Panc1 (cell line): ENCODE results near the gene GAR1. TPM values are rescaled to one million over a fixed set of nuclear protein-coding genes. Genes with fewer than 3 reads are reported as not detected.

Source experiments
- ATAC-seq: fragments of 200-7000 bp; cut with Tn5 transposase; 2 replicates; pipeline ENCODE4 v1.9.1; 2020; ENCODE audit warnings: mild to moderate bottlenecking, moderate library complexity
- BruUV-seq: library from RNA; stranded (reverse); fragments of 400-500 nt; replicated peaks from 2 replicates; lab custom pipeline; 2021; lab: Mats Ljungman, UMichigan
- CTCF ChIA-PET: fragments of 300-600 bp; sonication (Branson Sonifier 250); formaldehyde crosslinking; loops from one replicate; lab custom pipeline; 2022; ENCODE audit warnings: antibody characterized with exemption; lab: Charles Lee
- POLR2A ChIA-PET: fragments of 300-600 bp; sonication (Branson Sonifier 250); formaldehyde crosslinking; loops from one replicate; lab custom pipeline; 2022; ENCODE audit warnings: antibody characterized with exemption; lab: Charles Lee
- DNase-seq: peaks from one replicate; pipeline ENCODE4 v3.0.0-alpha.2; 2010; ENCODE audit warnings: low read depth, low spot score
- H3K27ac ChIP-seq: 2 replicates; pipeline ENCODE4 v1.5.1; 2011; ENCODE audit warnings: mild to moderate bottlenecking, low read length, inconsistent platforms
- H3K27me3 ChIP-seq: fragments of 200-500 bp; sonication (Bioruptor generic); 2 replicates; pipeline ENCODE4 v1.6.0; 2014; ENCODE audit warnings: low read length, inconsistent platforms; ENCODE audit not compliant: control insufficient read depth, insufficient read depth
- H3K36me3 ChIP-seq: fragments of 200-500 bp; sonication (Bioruptor generic); 2 replicates; pipeline ENCODE4 v1.5.1; 2014; ENCODE audit warnings: inconsistent platforms, mild to moderate bottlenecking, low read length, moderate library complexity; ENCODE audit not compliant: control insufficient read depth, insufficient read depth
- H3K4me1 ChIP-seq: 2 replicates; pipeline ENCODE4 v1.5.1; 2011; ENCODE audit warnings: inconsistent platforms, mild to moderate bottlenecking, low read length, moderate library complexity; ENCODE audit not compliant: control insufficient read depth, insufficient read depth
- H3K4me3 ChIP-seq, 2 experiments: 2 replicates each; pipeline ENCODE4 v1.5.1; 2011 to 2012; ENCODE audit warnings: low read depth in 2 of 2, low read length in 2 of 2, mild to moderate bottlenecking in 2 of 2, inconsistent platforms in 1 of 2, moderate library complexity in 1 of 2
- H3K9me3 ChIP-seq: fragments of 200-500 bp; sonication (Bioruptor generic); 2 replicates; pipeline ENCODE4 v1.5.1; 2014; ENCODE audit warnings: low read depth, mild to moderate bottlenecking, inconsistent platforms, low read length, moderate library complexity; ENCODE audit not compliant: control insufficient read depth, insufficient read depth
- POLR2AphosphoS5 ChIP-seq: IDR thresholded peaks from 2 replicates; pipeline ENCODE4 v1.6.1; 2012; ENCODE audit warnings: mild to moderate bottlenecking, low read depth, low read length, moderate library complexity
- SIN3A ChIP-seq: IDR thresholded peaks from 2 replicates; pipeline ENCODE4 v1.6.1; 2012; ENCODE audit warnings: low read depth, mild to moderate bottlenecking, low read length, moderate library complexity, borderline replicate concordance; ENCODE audit not compliant: insufficient read depth
- TCF7L2 ChIP-seq: IDR thresholded peaks from 2 replicates; pipeline ENCODE4 v1.6.1; 2011; ENCODE audit warnings: mild to moderate bottlenecking, low read depth, low read length, inconsistent platforms
- in situ Hi-C: cut with HindIII; loops from 2 replicates; pipeline ENCODE4 v1.10.0; 2016; ENCODE audit warnings: low sequenced_read_pairs, low pct_unique_long_range_greater_than_20kb
- intact Hi-C: fragments of 100-400 bp; cut with micrococcal nuclease; formaldehyde crosslinking; loops from one replicate; pipeline ENCODE4 v1.10.0; 2022; ENCODE audit not compliant: unreplicated experiment
- total RNA-seq: library from RNA; stranded (reverse); gene quantifications from one replicate; pipeline ENCODE4 v1.2.1, GENCODE V29; 2021; ENCODE audit not compliant: unreplicated experiment
- TF ChIP-seq, protein P1 (sequence below): fragments of 450-650 bp; IDR thresholded peaks from 2 replicates; pipeline ENCODE4 v1.5.1; 2017; ENCODE audit warnings: mild to moderate bottlenecking
- TF ChIP-seq, protein P2 (sequence below), 2 experiments: IDR thresholded peaks; 2 replicates each; pipeline ENCODE4 v1.6.1; 2011 to 2012; ENCODE audit warnings: low read depth in 2 of 2, control low read depth in 1 of 2, low read length in 1 of 2, mild to moderate bottlenecking in 1 of 2, moderate library complexity in 1 of 2; ENCODE audit not compliant: insufficient read depth in 1 of 2

GAR1 gene
- total RNA-seq, 1 experiment from 2014 or later = 23.6 TPM

DNA sequence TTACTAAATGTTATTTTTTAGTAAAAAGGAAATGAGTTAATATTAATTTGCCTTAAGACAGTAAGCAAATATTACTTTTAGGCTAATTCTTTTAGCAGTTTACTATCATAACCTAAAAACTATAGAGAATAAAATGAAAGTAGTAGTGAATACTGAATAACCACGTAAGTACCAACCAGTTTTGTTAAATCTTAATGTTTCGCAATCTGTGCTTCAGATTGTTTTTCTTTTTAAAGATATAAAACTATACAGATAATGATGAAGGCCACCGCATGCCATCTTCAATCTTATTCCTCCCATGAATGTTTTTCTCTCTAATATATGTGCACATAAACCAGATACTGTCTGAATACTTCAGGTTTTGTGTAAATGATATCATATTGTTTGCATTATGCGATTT is 18.2 kb downstream of the GAR1 start:
- ChIA-PET CTCF (no interaction called here), POLR2A (no interaction called here)
- no peak overlapping the region for H3K27ac ChIP-seq
- H3K27me3 ChIP-seq = no peaks in the 10 kb centered on the region
- ATAC-seq = no peak
- H3K4me3 ChIP-seq = no peak overlapping the region
- no peaks in the 10 kb centered on the region for H3K36me3 ChIP-seq
- in situ Hi-C loops = no loop called here
- TF ChIP-seq, protein P1, sequence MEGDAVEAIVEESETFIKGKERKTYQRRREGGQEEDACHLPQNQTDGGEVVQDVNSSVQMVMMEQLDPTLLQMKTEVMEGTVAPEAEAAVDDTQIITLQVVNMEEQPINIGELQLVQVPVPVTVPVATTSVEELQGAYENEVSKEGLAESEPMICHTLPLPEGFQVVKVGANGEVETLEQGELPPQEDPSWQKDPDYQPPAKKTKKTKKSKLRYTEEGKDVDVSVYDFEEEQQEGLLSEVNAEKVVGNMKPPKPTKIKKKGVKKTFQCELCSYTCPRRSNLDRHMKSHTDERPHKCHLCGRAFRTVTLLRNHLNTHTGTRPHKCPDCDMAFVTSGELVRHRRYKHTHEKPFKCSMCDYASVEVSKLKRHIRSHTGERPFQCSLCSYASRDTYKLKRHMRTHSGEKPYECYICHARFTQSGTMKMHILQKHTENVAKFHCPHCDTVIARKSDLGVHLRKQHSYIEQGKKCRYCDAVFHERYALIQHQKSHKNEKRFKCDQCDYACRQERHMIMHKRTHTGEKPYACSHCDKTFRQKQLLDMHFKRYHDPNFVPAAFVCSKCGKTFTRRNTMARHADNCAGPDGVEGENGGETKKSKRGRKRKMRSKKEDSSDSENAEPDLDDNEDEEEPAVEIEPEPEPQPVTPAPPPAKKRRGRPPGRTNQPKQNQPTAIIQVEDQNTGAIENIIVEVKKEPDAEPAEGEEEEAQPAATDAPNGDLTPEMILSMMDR = no peak
- TF ChIP-seq SIN3A (no peak), TCF7L2 (no peak), POLR2AphosphoS5 (no peak)
- TF ChIP-seq, protein P2, sequence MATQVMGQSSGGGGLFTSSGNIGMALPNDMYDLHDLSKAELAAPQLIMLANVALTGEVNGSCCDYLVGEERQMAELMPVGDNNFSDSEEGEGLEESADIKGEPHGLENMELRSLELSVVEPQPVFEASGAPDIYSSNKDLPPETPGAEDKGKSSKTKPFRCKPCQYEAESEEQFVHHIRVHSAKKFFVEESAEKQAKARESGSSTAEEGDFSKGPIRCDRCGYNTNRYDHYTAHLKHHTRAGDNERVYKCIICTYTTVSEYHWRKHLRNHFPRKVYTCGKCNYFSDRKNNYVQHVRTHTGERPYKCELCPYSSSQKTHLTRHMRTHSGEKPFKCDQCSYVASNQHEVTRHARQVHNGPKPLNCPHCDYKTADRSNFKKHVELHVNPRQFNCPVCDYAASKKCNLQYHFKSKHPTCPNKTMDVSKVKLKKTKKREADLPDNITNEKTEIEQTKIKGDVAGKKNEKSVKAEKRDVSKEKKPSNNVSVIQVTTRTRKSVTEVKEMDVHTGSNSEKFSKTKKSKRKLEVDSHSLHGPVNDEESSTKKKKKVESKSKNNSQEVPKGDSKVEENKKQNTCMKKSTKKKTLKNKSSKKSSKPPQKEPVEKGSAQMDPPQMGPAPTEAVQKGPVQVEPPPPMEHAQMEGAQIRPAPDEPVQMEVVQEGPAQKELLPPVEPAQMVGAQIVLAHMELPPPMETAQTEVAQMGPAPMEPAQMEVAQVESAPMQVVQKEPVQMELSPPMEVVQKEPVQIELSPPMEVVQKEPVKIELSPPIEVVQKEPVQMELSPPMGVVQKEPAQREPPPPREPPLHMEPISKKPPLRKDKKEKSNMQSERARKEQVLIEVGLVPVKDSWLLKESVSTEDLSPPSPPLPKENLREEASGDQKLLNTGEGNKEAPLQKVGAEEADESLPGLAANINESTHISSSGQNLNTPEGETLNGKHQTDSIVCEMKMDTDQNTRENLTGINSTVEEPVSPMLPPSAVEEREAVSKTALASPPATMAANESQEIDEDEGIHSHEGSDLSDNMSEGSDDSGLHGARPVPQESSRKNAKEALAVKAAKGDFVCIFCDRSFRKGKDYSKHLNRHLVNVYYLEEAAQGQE (IDR thresholded peaks at IDR 0.05; ENCODE audit: insufficient read depth in 1 of 2, low read depth in 2 of 2, low read length in 1 of 2) = no peak
- intact Hi-C loops = no loop called here
- H3K4me1 ChIP-seq = no peaks in the 10 kb centered on the region
- BruUV-seq = no TSS peak
- H3K9me3 ChIP-seq = no peaks in the 10 kb centered on the region
- DNase-seq = no peak

DNA sequence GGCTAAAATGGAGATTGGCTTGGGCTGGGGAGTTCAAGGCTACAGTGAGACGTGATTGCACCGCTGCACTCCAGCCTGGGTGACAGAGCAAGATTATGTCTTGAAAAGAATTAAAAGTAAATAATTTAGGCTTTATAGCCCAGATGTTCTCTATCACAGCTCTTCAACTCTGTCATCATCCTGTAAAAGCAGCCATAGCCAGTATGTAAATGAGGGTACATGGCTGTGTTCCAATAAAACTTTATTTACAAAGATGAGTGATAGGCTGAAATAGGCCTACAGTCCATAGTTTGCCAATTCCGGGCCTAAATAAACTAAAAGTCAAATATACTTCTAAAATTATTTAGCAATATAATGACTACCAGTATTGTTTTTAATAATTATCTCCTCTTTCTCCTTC is 21.4 kb downstream of the GAR1 start:
- TF ChIP-seq, protein P1 = no peak
- no peak for TF ChIP-seq SIN3A
- no peak for TF ChIP-seq TCF7L2
- POLR2A ChIA-PET = no interaction called here
- no peaks in the 10 kb centered on the region for H3K27me3 ChIP-seq
- intact Hi-C loops (no loop called here), in situ Hi-C loops (no loop called here)
- CTCF ChIA-PET = no interaction called here
- H3K27ac ChIP-seq = no peak overlapping the region
- H3K4me1 ChIP-seq = no peaks in the 10 kb centered on the region
- DNase-seq = no peak
- no peak overlapping the region for H3K4me3 ChIP-seq
- no TSS peak for BruUV-seq
- ATAC-seq = no peak
- H3K9me3 ChIP-seq = no peaks in the 10 kb centered on the region
- no peaks in the 10 kb centered on the region for H3K36me3 ChIP-seq
